ENCODE results near the gene CBLL2.
"Not testable (repeated sequence)": the region's sequence is repeated elsewhere in the genome, so short reads cannot be mapped to it uniquely, and the experiment has no call there.

CBLL2 gene

GRCh38 chrX:22272613-22273012, at the start of gene CBLL2:
Gene CBLL2 (plus strand): TSS chrX:22272913. CDS start chrX:22272992, 79 bp downstream.
- DNase-seq = no peak

- DNase-seq = no peak
Measured at GRCh38 chrX:22234380-22234779, 38.3 kb upstream of the CBLL2 start.

GRCh38 chrX:22237479-22237878, 35.2 kb upstream of the CBLL2 start:
- DNase-seq = no peak

GRCh38 chrX:22246620-22247019, 26.1 kb upstream of the CBLL2 start:
- no peak for DNase-seq

- DNase-seq = no peak
Measured at GRCh38 chrX:22247169-22247568, 25.5 kb upstream of the CBLL2 start.

GRCh38 chrX:22248401-22248800, 24.3 kb upstream of the CBLL2 start:
- DNase-seq = no peak

GRCh38 chrX:22249371-22249770, 23.3 kb upstream of the CBLL2 start:
- no peak for DNase-seq

GRCh38 chrX:22268706-22269105, 4.0 kb upstream of the CBLL2 start:
- DNase-seq = no peak

- no peak for DNase-seq
Measured at GRCh38 chrX:22273714-22274317, 1.1 kb downstream of the CBLL2 start.

GRCh38 chrX:22276781-22277180, 4.1 kb downstream of the CBLL2 start:
- DNase-seq = no peak

- DNase-seq = no peak
Measured at GRCh38 chrX:22278375-22278774, 5.7 kb downstream of the CBLL2 start.

GRCh38 chrX:22289209-22289608, 16.5 kb downstream of the CBLL2 start:
- DNase-seq = not testable (repeated sequence)

- DNase-seq = no peak
Measured at GRCh38 chrX:22296871-22297270, 24.2 kb downstream of the CBLL2 start.

GRCh38 chrX:22300130-22300529, 27.4 kb downstream of the CBLL2 start:
- DNase-seq = no peak

- DNase-seq = no peak
Measured at GRCh38 chrX:22310779-22311178, 38.1 kb downstream of the CBLL2 start.

GRCh38 chrX:22313766-22314165, 41.1 kb downstream of the CBLL2 start:
- DNase-seq = no peak

- DNase-seq = no peak
Measured at GRCh38 chrX:22314211-22314610, 41.5 kb downstream of the CBLL2 start.

GRCh38 chrX:22314692-22315091, 42.0 kb downstream of the CBLL2 start:
- DNase-seq = no peak

- no peak for DNase-seq
Measured at GRCh38 chrX:22315151-22315550, 42.4 kb downstream of the CBLL2 start.

GRCh38 chrX:22320236-22320873, 47.6 kb downstream of the CBLL2 start:
- no peak for DNase-seq

- peak in 1 of 2 donors; percentile 16 for DNase-seq
Measured at GRCh38 chrX:22323541-22323940, 50.8 kb downstream of the CBLL2 start.

Measured in bone marrow (tissue), 2 donors.